NB4 (cell line): ENCODE results near the gene CUEDC1.

Experiments used
- CTCF ChIP-seq: IDR thresholded peaks from one replicate; pipeline ENCODE4 v1.5.1; 2012; ENCODE audit warnings: low read depth, low read length
- MAX ChIP-seq: IDR thresholded peaks from 2 replicates; pipeline ENCODE4 v1.6.1; 2011; ENCODE audit warnings: low read depth, low read length
- MYC ChIP-seq: IDR thresholded peaks from 2 replicates; pipeline ENCODE4 v1.6.1; 2011; ENCODE audit warnings: low read depth, low read length
- POLR2A ChIP-seq: IDR thresholded peaks from 2 replicates; pipeline ENCODE4 v1.6.1; 2011; ENCODE audit warnings: mild to moderate bottlenecking; ENCODE audit not compliant: insufficient read length; ENCODE audit errors: extremely low read depth

GRCh38 chr17:57861000-57861789 is 94.0 kb downstream of the CUEDC1 start:
- TF ChIP-seq POLR2A (no peak), CTCF (no peak), MYC (no peak), MAX (no peak)
